ENCODE measurements around the gene DAPK2.

The DAPK2 gene

GRCh38 chr15:63892794-63893441 is 153.4 kb downstream of the DAPK2 start:
- DNase-seq (ENCODE audit: low read depth in 1 of 2, low spot score in 1 of 2): peak; percentile 87 to 95

GRCh38 chr15:63891768-63892133 is 154.5 kb downstream of the DAPK2 start:
- TF ChIP-seq REST (IDR thresholded peaks at IDR 0.05; ENCODE audit: insufficient replicate concordance, low read depth) (no peak), POLR2AphosphoS5 (IDR thresholded peaks at IDR 0.05; ENCODE audit: low read depth) (no peak), SPI1 (IDR thresholded peaks at IDR 0.05; ENCODE audit: borderline replicate concordance, low read depth) (no peak), CTCF (IDR thresholded peaks at IDR 0.05; ENCODE audit: insufficient read depth, low read length) (no peak), GABPA (IDR thresholded peaks at IDR 0.05; ENCODE audit: low read depth) (no peak)
- no peaks in the 10 kb centered on the region for H3K27me3 ChIP-seq (ENCODE audit: insufficient read depth, poor library complexity, severe bottlenecking)
- peak overlapping the region; percentile 75 for H3K27ac ChIP-seq (replicated peaks)
- no peak overlapping the region for H3K4me3 ChIP-seq (replicated peaks; ENCODE audit: insufficient read depth, low read length)
- DNase-seq (ENCODE audit: low read depth in 1 of 2, low spot score in 1 of 2): peak in 1 of 2 experiments; percentile 37

More at GRCh38 chr15:63892794-63893441, 153.4 kb downstream of the DAPK2 start:
- H3K4me3 ChIP-seq (replicated peaks; ENCODE audit: insufficient read depth, low read length): no peak overlapping the region
- H3K27me3 ChIP-seq (ENCODE audit: insufficient read depth, poor library complexity, severe bottlenecking): no peaks in the 10 kb centered on the region
- H3K27ac ChIP-seq (replicated peaks): peak overlapping the region; percentile 75
- no peak for TF ChIP-seq GABPA (IDR thresholded peaks at IDR 0.05; ENCODE audit: low read depth)
- TF ChIP-seq CTCF (IDR thresholded peaks at IDR 0.05; ENCODE audit: insufficient read depth, low read length): no peak
- TF ChIP-seq REST (IDR thresholded peaks at IDR 0.05; ENCODE audit: insufficient replicate concordance, low read depth): peak; percentile 20
- peak; percentile 98 for TF ChIP-seq POLR2AphosphoS5 (IDR thresholded peaks at IDR 0.05; ENCODE audit: low read depth)
- TF ChIP-seq SPI1 (IDR thresholded peaks at IDR 0.05; ENCODE audit: borderline replicate concordance, low read depth): peak; percentile 12; the same call in 1 of the 2 replicates

GRCh38 chr15:63891079-63891767 is 155.1 kb downstream of the DAPK2 start:
- Histone ChIP-seq H3K27ac (replicated peaks) (no peak overlapping the region; the same call in 1 of the 2 replicates), H3K4me3 (replicated peaks; ENCODE audit: insufficient read depth, low read length) (no peak overlapping the region), H3K27me3 (ENCODE audit: insufficient read depth, poor library complexity, severe bottlenecking) (no peaks in the 10 kb centered on the region)
- peak; percentile 42 to 71 for DNase-seq (ENCODE audit: low read depth in 1 of 2, low spot score in 1 of 2)
- TF ChIP-seq CTCF (IDR thresholded peaks at IDR 0.05; ENCODE audit: insufficient read depth, low read length) (peak; percentile 72), SPI1 (IDR thresholded peaks at IDR 0.05; ENCODE audit: borderline replicate concordance, low read depth) (no peak), GABPA (IDR thresholded peaks at IDR 0.05; ENCODE audit: low read depth) (no peak), POLR2AphosphoS5 (IDR thresholded peaks at IDR 0.05; ENCODE audit: low read depth) (no peak), REST (IDR thresholded peaks at IDR 0.05; ENCODE audit: insufficient replicate concordance, low read depth) (no peak)

All from HL-60 (cell line).